GM19035 (cell line): ENCODE measurements around the gene CELF4.

ENCODE experiments used
- ATAC-seq: cut with Tn5 transposase; IDR thresholded peaks from one replicate; pipeline ENCODE4 v1.9.1; 2021; ENCODE audit not compliant: unreplicated experiment

The CELF4 gene

GRCh38 chr18:37270038-37270665, 295.4 kb downstream of the CELF4 start:
- no peak for ATAC-seq

- no peak for ATAC-seq
Observed at GRCh38 chr18:37266290-37266689, 299.3 kb downstream of the CELF4 start.

GRCh38 chr18:37265382-37265781, 300.2 kb downstream of the CELF4 start:
- no peak for ATAC-seq

- ATAC-seq, result no peak
Observed at GRCh38 chr18:37264956-37265355, 300.6 kb downstream of the CELF4 start.

GRCh38 chr18:37261988-37262387, 303.6 kb downstream of the CELF4 start:
- no peak for ATAC-seq

GRCh38 chr18:37261246-37261840, 304.3 kb downstream of the CELF4 start:
- ATAC-seq, result no peak

- ATAC-seq, result no peak
Observed at GRCh38 chr18:37260367-37261093, 305.1 kb downstream of the CELF4 start.

GRCh38 chr18:37259711-37260110, 305.9 kb downstream of the CELF4 start:
- no peak for ATAC-seq

- ATAC-seq, result no peak
Observed at GRCh38 chr18:37258819-37259218, 306.8 kb downstream of the CELF4 start.

GRCh38 chr18:37258131-37258530, 307.5 kb downstream of the CELF4 start:
- ATAC-seq, result no peak

- no peak for ATAC-seq
Observed at GRCh38 chr18:37254973-37255372, 310.6 kb downstream of the CELF4 start.

- no peak for ATAC-seq
Observed at GRCh38 chr18:37254236-37254754, 311.3 kb downstream of the CELF4 start.

- no peak for ATAC-seq
Observed at GRCh38 chr18:37253394-37254235, 312.0 kb downstream of the CELF4 start.

GRCh38 chr18:37252854-37253393, 312.7 kb downstream of the CELF4 start:
- no peak for ATAC-seq

GRCh38 chr18:37252342-37252741, 313.3 kb downstream of the CELF4 start:
- no peak for ATAC-seq

- no peak for ATAC-seq
Observed at GRCh38 chr18:37251679-37252078, 313.9 kb downstream of the CELF4 start.

- no peak for ATAC-seq
Observed at GRCh38 chr18:37249895-37250618, 315.5 kb downstream of the CELF4 start.

- no peak for ATAC-seq
Observed at GRCh38 chr18:37249171-37249886, 316.3 kb downstream of the CELF4 start.

- ATAC-seq, result no peak
Observed at GRCh38 chr18:37248281-37248680, 317.3 kb downstream of the CELF4 start.
